ENCODE results near the gene BTBD2. TPM values are rescaled to one million over a fixed set of nuclear protein-coding genes. Genes with fewer than 3 reads are reported as not detected.

BTBD2 gene
- total and polyA plus RNA-seq, 4 donors, result 7.4 to 25.1 (median 20.2) TPM

- TF ChIP-seq RAD21 (IDR thresholded peaks at IDR 0.05) (no peak), ATF3 (IDR thresholded peaks at IDR 0.05) (no peak), GABPA (IDR thresholded peaks at IDR 0.05 in 1 of 2, conservative IDR thresholded peaks at IDR 0.05 in 1 of 2) (no peak)
Measured at GRCh38 chr19:2036424-2036823, 20.9 kb upstream of the BTBD2 start (continued).

GRCh38 chr19:2035590-2035991 is 20.1 kb upstream of the BTBD2 start:
- Histone ChIP-seq H3K4me3 (ENCODE audit: low read depth in 1 of 3, low read length in 3 of 3) (no peak overlapping the region), H3K4me1 (ENCODE audit: control insufficient read depth in 4 of 4, insufficient read depth in 4 of 4, low read length in 3 of 4) (peaks cover 4 to 25% (median 11%) of the 10 kb centered on the region in 4 donors), H3K27ac (ENCODE audit: low read depth in 1 of 2, low read length in 2 of 2) (no peak overlapping the region), H3K27me3 (ENCODE audit: control insufficient read depth in 4 of 4, insufficient read depth in 4 of 4, low read length in 3 of 4) (no peaks in the 10 kb centered on the region), H3K9ac (ENCODE audit: low read depth in 1 of 2, low read length in 2 of 2) (no peak overlapping the region), H3K9me3 (ENCODE audit: control insufficient read depth in 4 of 4, low read length in 3 of 4) (peaks cover 0 to 9% (median 2%) of the 10 kb centered on the region in 4 donors), H3K36me3 (ENCODE audit: control insufficient read depth in 4 of 4, insufficient read depth in 3 of 4, low read depth in 1 of 4, low read length in 3 of 4) (peaks cover 5 to 23% (median 12%) of the 10 kb centered on the region in 4 donors)
- 81% methylated on average over 14 of the region's 14 CpGs for WGBS
- TF ChIP-seq RXRA (IDR thresholded peaks at IDR 0.05) (no peak), NR2F2 (IDR thresholded peaks at IDR 0.05) (no peak), REST (IDR thresholded peaks at IDR 0.05) (no peak), FOXA2 (IDR thresholded peaks at IDR 0.05) (no peak), MAX (IDR thresholded peaks at IDR 0.05) (no peak), ATF3 (IDR thresholded peaks at IDR 0.05) (no peak), EGR1 (IDR thresholded peaks at IDR 0.05; ENCODE audit: low read depth in 2 of 2) (no peak), CTCF (IDR thresholded peaks at IDR 0.05; ENCODE audit: low read depth, low read length, missing input control) (no peak), TAF1 (conservative IDR thresholded peaks at IDR 0.05) (no peak), SP1 (IDR thresholded peaks at IDR 0.05) (no peak), FOXA1 (IDR thresholded peaks at IDR 0.05) (no peak), GABPA (IDR thresholded peaks at IDR 0.05 in 1 of 2, conservative IDR thresholded peaks at IDR 0.05 in 1 of 2) (no peak), RAD21 (IDR thresholded peaks at IDR 0.05) (no peak), HNF4G (IDR thresholded peaks at IDR 0.05) (no peak), HNF4A (conservative IDR thresholded peaks at IDR 0.05) (no peak), JUND (IDR thresholded peaks at IDR 0.05) (no peak), YY1 (IDR thresholded peaks at IDR 0.05) (no peak), ZBTB33 (IDR thresholded peaks at IDR 0.05) (no peak)
- no peak for DNase-seq (ENCODE audit: low spot score)

All from liver (tissue), 9 donors.